Fibroblast of upper back skin (primary cell): Measurements from ENCODE around the gene KREMEN1.
A peak's percentile ranks its signal among the peaks of the same experiment; 100 is the strongest.

Source experiments
- DNase-seq: peaks from one replicate; pipeline ENCODE4 v3.0.0-alpha.2; 2013

The KREMEN1 gene

GRCh38 chr22:29154364-29155048 is 81.7 kb downstream of the KREMEN1 start:
- peak; percentile 59 for DNase-seq

GRCh38 chr22:29155966-29156365 is 83.1 kb downstream of the KREMEN1 start:
- DNase-seq = no peak

GRCh38 chr22:29156507-29156906 is 83.7 kb downstream of the KREMEN1 start:
- DNase-seq = peak; percentile 13

GRCh38 chr22:29157759-29158535 is 85.1 kb downstream of the KREMEN1 start:
- DNase-seq = no peak

GRCh38 chr22:29158546-29158945 is 85.7 kb downstream of the KREMEN1 start:
- DNase-seq = no peak

- no peak for DNase-seq
Measured at GRCh38 chr22:29163808-29164207, 91.0 kb downstream of the KREMEN1 start.

GRCh38 chr22:29165321-29166060 is 92.7 kb downstream of the KREMEN1 start:
- DNase-seq = no peak

GRCh38 chr22:29166180-29166579 is 93.3 kb downstream of the KREMEN1 start:
- no peak for DNase-seq

- DNase-seq = no peak
Measured at GRCh38 chr22:29167032-29167911, 94.4 kb downstream of the KREMEN1 start.

- DNase-seq = no peak
Measured at GRCh38 chr22:29171721-29172120, 98.9 kb downstream of the KREMEN1 start.

- no peak for DNase-seq
Measured at GRCh38 chr22:29172216-29172615, 99.4 kb downstream of the KREMEN1 start.

GRCh38 chr22:29175312-29175835 is 102.5 kb downstream of the KREMEN1 start:
- DNase-seq = no peak

GRCh38 chr22:29183971-29184848 is 111.4 kb downstream of the KREMEN1 start:
- DNase-seq = no peak

- no peak for DNase-seq
Measured at GRCh38 chr22:29184849-29185490, 112.1 kb downstream of the KREMEN1 start.

GRCh38 chr22:29186302-29186701 is 113.5 kb downstream of the KREMEN1 start:
- DNase-seq = no peak

GRCh38 chr22:29187831-29188230 is 115.0 kb downstream of the KREMEN1 start:
- DNase-seq = no peak

GRCh38 chr22:29190051-29190450 is 117.2 kb downstream of the KREMEN1 start:
- no peak for DNase-seq

- DNase-seq = peak; percentile 45
Measured at GRCh38 chr22:29190918-29191317, 118.1 kb downstream of the KREMEN1 start.

- no peak for DNase-seq
Measured at GRCh38 chr22:29193021-29193420, 120.2 kb downstream of the KREMEN1 start.

- DNase-seq = no peak
Measured at GRCh38 chr22:29194184-29194583, 121.3 kb downstream of the KREMEN1 start.
